ENCODE data around the gene ADAM33.

Gene ADAM33

GRCh38 chr20:3661814-3662665, 19.8 kb downstream of the ADAM33 start:
- DNase-seq, result no peak

GRCh38 chr20:3661060-3661813, 20.6 kb downstream of the ADAM33 start:
- no peak for DNase-seq

- no peak for DNase-seq
These were observed 21.3 kb downstream of the ADAM33 start for GRCh38 chr20:3660262-3661059.

GRCh38 chr20:3659492-3660261, 22.1 kb downstream of the ADAM33 start:
- DNase-seq, result no peak

- DNase-seq, result no peak
These were observed 22.9 kb downstream of the ADAM33 start for GRCh38 chr20:3658716-3659491.

- no peak for DNase-seq
These were observed 23.6 kb downstream of the ADAM33 start for GRCh38 chr20:3658019-3658715.

- no peak for DNase-seq
These were observed 26.7 kb downstream of the ADAM33 start for GRCh38 chr20:3655131-3655405.

- DNase-seq, result no peak
These were observed 27.3 kb downstream of the ADAM33 start for GRCh38 chr20:3654326-3655130.

GRCh38 chr20:3653921-3654320, 27.9 kb downstream of the ADAM33 start:
- no peak for DNase-seq

GRCh38 chr20:3652676-3653596, 28.9 kb downstream of the ADAM33 start:
- no peak for DNase-seq

GRCh38 chr20:3652221-3652620, 29.6 kb downstream of the ADAM33 start:
- DNase-seq, result no peak

- DNase-seq, result no peak
These were observed 30.4 kb downstream of the ADAM33 start for GRCh38 chr20:3651204-3651962.

GRCh38 chr20:3648951-3649350, 32.9 kb downstream of the ADAM33 start:
- no peak for DNase-seq

- no peak for DNase-seq
These were observed 34.3 kb downstream of the ADAM33 start for GRCh38 chr20:3647473-3647872.

GRCh38 chr20:3646651-3647050, 35.2 kb downstream of the ADAM33 start:
- DNase-seq, result no peak

- no peak for DNase-seq
These were observed 35.8 kb downstream of the ADAM33 start for GRCh38 chr20:3646067-3646440.

GRCh38 chr20:3645309-3646066, 36.3 kb downstream of the ADAM33 start:
- no peak for DNase-seq

- no peak for DNase-seq
These were observed 41.6 kb downstream of the ADAM33 start for GRCh38 chr20:3640259-3640658.
